IPS-NIHi7 (cell line): ENCODE measurements around the gene ALG11.
"Not testable (repeated sequence)": the region's sequence is repeated elsewhere in the genome, so short reads cannot be mapped to it uniquely, and the experiment has no call there.

Source experiments
- DNase-seq: peaks from one replicate; pipeline ENCODE4 v3.0.0; 2012; ENCODE audit warnings: mixed read lengths; ENCODE audit errors: extremely low spot score

Gene ALG11, protein sequence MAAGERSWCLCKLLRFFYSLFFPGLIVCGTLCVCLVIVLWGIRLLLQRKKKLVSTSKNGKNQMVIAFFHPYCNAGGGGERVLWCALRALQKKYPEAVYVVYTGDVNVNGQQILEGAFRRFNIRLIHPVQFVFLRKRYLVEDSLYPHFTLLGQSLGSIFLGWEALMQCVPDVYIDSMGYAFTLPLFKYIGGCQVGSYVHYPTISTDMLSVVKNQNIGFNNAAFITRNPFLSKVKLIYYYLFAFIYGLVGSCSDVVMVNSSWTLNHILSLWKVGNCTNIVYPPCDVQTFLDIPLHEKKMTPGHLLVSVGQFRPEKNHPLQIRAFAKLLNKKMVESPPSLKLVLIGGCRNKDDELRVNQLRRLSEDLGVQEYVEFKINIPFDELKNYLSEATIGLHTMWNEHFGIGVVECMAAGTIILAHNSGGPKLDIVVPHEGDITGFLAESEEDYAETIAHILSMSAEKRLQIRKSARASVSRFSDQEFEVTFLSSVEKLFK

GRCh38 chr13:52011632-52012511 is at the start of gene ALG11:
Gene ALG11, plus strand, starts transcription at chr13:52012398. Its CDS starts 21 bp downstream, at chr13:52012419.
- DNase-seq = peak; percentile 98

DNA sequence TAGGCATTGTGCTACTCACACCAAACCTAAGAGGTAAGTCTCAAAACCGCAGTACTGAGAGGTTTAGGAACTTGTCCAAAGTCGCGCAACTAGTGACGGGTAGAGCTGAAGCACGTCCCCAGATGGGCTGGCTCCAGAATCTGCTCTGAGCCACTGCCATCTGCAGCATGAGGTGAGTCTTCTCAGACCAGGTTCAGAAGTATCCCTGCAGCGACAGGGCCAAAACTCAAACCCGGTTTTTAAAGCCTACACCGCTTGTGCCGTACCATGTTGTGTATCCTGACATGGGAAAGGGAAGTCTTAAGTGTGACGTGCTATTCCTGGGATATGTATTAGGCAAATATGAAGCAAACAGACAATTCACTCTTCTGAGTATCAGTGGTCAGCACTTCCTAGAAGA is 46.0 kb upstream of the ALG11 start:
- DNase-seq = no peak

DNA sequence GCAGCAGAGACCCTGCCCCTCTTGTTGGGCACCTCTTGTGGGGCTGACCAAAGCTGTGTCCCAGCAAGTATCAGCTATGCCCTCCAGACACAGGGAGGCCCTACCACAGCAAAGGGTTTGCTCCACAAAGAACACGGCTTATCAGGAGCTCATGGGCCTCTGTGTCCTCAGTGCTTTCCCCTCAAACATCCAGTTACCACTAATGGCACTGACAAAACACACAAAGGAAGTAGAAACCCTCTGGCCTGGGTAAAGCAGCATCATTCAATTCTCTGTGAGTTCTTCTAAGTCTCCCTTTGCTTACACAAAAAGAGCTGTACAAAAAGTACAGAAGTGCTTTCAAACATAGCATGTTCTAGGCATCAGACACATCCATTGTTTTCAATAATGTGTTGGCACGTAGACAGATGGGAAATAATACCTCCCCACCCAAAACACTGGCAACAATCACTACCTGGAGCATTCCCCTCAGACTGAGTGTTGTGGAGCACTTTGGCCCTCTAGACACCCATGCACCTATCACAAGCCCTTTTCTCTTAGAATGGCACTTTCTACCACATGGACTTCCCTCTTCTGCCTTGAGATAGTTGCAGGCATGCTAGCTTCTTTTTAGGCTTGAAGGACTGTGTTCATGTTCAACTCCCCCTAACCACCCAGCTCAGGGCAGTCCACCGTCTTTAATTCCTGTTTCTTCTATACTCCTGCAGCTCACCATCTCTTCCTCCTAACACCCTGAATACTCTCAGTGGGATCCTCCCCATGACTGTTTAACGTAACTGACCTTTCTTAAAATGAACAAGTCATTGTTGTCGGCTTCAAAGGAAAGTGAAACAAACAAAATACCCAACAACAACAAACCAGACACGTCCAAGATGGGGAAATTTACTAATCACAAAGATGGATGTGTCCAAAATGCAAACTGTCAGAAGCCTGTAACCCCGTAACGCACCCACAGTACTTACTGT is 44.4 kb upstream of the ALG11 start:
- no peak for DNase-seq

DNA sequence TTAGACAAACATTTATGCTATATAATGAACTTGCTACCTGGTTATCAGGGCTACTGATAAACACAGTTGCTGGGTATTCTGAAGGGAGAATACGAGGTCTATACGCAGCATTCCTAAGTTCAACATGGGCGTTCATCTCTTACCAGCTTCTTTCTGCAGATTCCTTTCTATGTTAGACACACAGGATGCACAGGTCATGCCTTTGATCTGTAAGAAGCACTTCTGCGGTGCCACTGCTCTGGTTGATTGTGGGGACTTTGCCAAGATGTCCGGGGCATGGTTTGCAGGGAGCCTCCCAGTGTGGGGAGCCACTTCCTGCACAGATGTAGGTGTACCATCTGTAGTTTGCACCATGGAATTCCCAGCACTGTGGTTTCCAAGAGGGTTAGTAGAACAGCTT is 41.8 kb upstream of the ALG11 start:
- DNase-seq = no peak

DNA sequence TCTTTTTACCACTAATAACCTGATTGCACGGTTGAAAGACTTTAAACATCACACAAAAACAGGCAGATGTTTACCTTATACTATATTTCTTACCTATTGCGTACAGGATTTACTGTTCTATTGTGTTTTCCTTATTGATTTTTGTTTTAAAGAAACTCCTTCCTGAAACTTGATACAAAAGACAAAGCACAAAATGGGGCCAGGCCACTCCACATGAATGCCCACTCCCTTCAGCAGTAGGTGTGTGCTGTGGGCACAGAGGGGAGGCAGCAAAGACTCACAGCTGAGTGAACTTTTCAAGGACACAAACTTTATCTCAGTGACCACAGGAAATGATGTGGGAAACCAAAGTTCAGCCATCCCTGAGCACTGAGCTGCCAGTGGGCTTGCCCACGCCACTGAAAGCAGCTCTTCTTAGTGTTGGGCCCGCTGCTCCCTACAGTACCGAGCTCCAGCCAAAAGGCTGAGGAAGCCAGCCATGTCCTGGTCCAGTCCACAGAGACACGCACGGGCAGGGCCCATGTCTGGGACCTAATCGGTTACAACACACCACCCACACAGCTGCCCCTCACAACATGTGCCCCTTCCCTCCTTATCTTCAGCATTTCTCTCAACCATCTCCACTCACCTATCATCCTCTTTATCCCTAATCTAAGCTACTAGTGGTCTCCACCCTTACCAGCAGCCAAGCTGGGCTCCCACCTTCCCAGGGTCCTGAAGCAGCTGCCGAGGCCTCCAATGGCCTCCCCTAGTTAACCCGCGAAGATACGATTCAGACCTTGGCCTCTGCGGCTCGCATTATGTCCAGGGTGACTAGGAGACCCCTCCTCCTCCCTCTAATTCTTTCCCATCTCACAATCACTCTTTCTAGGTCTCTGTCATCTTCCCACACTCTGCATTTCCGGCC is 40.4 kb upstream of the ALG11 start:
- no peak for DNase-seq

DNA sequence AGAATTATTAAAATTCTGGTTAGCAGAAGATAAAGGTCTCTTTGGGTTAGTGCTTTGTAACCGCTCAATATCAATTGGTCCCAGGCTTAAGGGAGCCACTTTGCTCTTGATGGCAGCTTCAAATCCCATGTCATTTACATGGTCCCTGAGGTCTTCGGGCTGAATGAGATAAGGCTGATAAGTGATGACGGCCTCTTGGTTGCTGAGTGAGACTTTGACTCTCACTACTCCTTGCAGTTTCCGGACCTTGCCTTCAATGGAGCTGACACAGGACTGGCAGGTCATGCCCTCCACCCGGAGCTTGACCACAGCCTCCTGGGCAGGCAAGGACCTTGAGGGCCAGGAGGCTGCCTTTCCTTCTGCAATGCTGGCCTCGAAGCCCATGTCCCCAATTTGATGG is 37.7 kb upstream of the ALG11 start:
- DNase-seq = no peak

- DNase-seq = no peak
Measured at GRCh38 chr13:51976423-51976822, 35.8 kb upstream of the ALG11 start.

- DNase-seq = no peak
Measured at GRCh38 chr13:51976890-51977289, 35.3 kb upstream of the ALG11 start.

- no peak for DNase-seq
Measured at GRCh38 chr13:51977625-51978024, 34.6 kb upstream of the ALG11 start.

- DNase-seq = no peak
Measured at GRCh38 chr13:51978796-51979556, 33.2 kb upstream of the ALG11 start.

- DNase-seq = no peak
Measured at GRCh38 chr13:51980908-51981307, 31.3 kb upstream of the ALG11 start.

DNA sequence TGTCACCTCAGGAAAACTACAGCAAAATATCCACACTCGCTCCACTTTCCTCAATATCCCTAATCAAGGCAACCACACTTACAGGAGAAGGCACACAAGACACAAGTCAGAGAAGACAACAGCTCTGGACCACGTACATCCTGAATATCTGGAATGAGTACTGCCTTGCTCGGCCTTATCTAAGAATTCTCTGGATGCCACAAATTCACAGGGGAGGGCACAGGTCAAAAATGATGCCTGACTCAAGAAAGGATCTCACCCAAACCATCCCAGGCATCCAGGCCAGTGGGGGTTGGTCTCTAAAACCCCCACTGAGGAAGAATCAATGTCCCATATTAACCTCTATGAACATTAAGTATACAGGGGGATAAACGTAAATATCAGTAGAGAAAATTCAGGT is 30.8 kb upstream of the ALG11 start:
- peak; percentile 39 for DNase-seq

GRCh38 chr13:51983292-51983691 is 28.9 kb upstream of the ALG11 start:
- DNase-seq = not testable (repeated sequence)

- DNase-seq = not testable (repeated sequence)
Measured at GRCh38 chr13:51984904-51985303, 27.3 kb upstream of the ALG11 start.

DNA sequence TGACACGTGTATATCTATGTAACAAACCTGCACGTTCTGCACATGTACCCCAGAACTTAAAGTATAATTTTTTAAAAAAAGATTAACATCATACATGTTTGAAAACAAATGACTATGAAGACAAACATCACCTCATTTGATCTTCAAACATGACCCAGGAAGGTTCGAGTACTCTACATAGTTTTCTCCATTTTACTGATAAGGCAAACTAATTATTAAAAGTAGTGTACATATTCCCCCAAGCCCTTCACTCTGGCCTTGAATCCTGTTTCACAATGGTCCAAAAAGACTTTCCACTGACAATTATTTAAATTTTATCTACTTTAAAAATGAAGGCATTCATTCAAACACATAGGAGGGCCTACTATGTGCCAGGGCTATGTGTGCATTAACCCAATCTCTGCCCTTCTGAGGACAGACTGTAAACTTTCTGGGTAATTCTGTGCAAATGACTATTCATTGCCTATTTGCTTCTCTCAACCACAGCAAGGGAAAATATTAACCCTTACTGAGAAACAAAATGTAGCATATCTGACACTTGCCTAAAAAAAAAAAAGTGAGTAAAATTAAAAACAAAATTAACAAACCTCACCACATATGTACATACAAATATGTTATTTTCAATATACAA is 23.1 kb upstream of the ALG11 start:
- DNase-seq = no peak

GRCh38 chr13:51993713-51994112 is 18.5 kb upstream of the ALG11 start:
- DNase-seq = no peak

- DNase-seq = peak; percentile 24
Measured at GRCh38 chr13:51995677-51996551, 16.3 kb upstream of the ALG11 start.

GRCh38 chr13:51996641-51997040 is 15.6 kb upstream of the ALG11 start:
- no peak for DNase-seq
